ENCODE data around the gene C1orf141.

- TF ChIP-seq EZH2 (IDR thresholded peaks at IDR 0.05; ENCODE audit: insufficient read depth, poor library complexity, severe bottlenecking) (no peak), EZH2phosphoT487 (IDR thresholded peaks at IDR 0.05; ENCODE audit: insufficient read depth, low read depth) (no peak)
Measured at GRCh38 chr1:67100833-67101232, 33.9 kb downstream of the C1orf141 start.
